Epithelial cell of esophagus (primary cell): ENCODE data around the gene GRM7.

Experiments
- DNase-seq: peaks from one replicate; pipeline ENCODE4 v3.0.0; 2010; ENCODE audit warnings: low read depth
- H3K4me3 ChIP-seq: 2 replicates; pipeline ENCODE4 v1.5.1; 2011; ENCODE audit warnings: mild to moderate bottlenecking, low read length, control low read depth
- TF ChIP-seq, protein P1 (sequence below): IDR thresholded peaks from 2 replicates; pipeline ENCODE4 v1.5.1; 2011; ENCODE audit warnings: low read depth, mild to moderate bottlenecking, low read length, control low read depth, inconsistent platforms; ENCODE audit not compliant: insufficient read depth; ENCODE audit errors: missing control alignments

Gene GRM7

DNA sequence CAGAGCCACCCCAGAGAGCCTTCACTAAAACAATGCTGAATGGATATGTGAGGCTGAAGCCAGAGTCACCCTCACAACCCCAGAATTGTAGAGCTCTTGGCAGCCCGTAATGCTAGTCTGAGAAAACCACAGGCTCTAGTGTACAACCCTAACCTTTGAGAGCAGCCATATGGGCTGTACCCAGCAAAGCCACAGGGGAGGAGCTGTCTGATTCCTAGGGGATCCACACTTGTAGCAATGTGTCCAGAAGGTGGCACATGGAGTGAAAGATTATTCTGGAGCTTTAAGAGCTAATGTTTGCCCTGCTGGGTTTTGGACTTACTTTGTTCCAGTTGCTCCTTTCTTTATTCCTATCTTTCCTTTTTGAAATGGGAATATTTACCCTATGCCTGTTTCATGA lies 626.8 kb downstream of the GRM7 start:
- no peak overlapping the region for H3K4me3 ChIP-seq
- TF ChIP-seq, protein P1, sequence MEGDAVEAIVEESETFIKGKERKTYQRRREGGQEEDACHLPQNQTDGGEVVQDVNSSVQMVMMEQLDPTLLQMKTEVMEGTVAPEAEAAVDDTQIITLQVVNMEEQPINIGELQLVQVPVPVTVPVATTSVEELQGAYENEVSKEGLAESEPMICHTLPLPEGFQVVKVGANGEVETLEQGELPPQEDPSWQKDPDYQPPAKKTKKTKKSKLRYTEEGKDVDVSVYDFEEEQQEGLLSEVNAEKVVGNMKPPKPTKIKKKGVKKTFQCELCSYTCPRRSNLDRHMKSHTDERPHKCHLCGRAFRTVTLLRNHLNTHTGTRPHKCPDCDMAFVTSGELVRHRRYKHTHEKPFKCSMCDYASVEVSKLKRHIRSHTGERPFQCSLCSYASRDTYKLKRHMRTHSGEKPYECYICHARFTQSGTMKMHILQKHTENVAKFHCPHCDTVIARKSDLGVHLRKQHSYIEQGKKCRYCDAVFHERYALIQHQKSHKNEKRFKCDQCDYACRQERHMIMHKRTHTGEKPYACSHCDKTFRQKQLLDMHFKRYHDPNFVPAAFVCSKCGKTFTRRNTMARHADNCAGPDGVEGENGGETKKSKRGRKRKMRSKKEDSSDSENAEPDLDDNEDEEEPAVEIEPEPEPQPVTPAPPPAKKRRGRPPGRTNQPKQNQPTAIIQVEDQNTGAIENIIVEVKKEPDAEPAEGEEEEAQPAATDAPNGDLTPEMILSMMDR = no peak
- no peak for DNase-seq

DNA sequence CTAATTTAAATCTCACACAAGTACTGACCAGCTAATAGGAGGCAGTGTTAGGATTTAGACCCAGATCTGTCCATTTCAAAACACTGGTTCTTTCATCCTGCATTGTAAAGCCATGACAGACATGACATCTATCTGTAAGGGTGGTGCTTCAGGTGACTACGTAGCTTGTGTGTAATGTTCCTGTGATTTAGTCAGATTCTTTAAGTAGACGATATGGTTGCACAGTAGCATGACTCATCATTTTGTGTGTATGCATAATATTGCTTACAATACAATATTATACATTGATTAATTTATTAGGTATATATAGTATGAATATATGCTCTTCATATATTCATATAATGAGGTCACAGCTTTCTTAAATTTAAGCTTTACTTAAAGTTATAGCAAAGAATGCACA lies 628.5 kb downstream of the GRM7 start:
- TF ChIP-seq, protein P1 = no peak
- H3K4me3 ChIP-seq = no peak overlapping the region
- peak; percentile 79 for DNase-seq

DNA sequence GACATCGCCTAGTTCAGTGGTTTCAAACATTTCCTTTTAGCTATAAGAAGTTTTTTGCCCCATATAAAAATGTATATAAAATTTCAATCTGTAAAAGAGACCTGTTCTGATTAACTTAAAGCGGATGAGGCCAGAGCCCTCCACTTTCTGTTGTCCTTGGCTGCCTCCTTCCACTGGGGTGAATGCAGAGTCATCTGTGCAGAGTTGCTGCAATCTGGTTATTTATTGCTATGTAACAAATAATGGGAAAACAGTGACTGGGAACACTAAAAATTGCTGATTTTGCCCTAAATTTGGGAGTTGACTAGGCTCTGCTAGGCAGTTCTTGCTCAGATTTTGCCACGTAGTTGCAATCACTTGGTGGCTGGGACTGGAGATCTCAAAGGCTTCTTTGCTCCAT lies 637.8 kb downstream of the GRM7 start:
- TF ChIP-seq, protein P1 = no peak
- H3K4me3 ChIP-seq = no peak overlapping the region
- DNase-seq = no peak

DNA sequence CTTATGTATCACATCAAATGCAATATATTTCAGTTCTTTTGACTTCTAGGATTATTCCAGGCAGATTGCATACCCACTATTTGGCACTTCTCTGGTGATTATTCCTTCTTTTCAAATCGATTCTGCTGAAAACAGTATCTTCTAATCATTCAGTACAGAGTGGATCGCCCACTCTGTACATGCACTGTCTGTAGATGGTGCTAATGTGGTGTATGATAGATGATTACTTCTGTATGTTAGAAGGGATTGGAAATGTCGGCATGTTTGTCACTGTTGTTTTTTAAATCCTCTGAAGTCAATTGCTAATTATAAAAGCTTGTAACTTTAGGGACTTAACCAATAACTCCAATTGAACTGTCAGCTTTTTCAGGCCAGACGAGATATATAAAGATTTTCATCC lies 642.5 kb downstream of the GRM7 start:
- TF ChIP-seq, protein P1 = no peak
- DNase-seq = no peak
- H3K4me3 ChIP-seq = no peak overlapping the region

DNA sequence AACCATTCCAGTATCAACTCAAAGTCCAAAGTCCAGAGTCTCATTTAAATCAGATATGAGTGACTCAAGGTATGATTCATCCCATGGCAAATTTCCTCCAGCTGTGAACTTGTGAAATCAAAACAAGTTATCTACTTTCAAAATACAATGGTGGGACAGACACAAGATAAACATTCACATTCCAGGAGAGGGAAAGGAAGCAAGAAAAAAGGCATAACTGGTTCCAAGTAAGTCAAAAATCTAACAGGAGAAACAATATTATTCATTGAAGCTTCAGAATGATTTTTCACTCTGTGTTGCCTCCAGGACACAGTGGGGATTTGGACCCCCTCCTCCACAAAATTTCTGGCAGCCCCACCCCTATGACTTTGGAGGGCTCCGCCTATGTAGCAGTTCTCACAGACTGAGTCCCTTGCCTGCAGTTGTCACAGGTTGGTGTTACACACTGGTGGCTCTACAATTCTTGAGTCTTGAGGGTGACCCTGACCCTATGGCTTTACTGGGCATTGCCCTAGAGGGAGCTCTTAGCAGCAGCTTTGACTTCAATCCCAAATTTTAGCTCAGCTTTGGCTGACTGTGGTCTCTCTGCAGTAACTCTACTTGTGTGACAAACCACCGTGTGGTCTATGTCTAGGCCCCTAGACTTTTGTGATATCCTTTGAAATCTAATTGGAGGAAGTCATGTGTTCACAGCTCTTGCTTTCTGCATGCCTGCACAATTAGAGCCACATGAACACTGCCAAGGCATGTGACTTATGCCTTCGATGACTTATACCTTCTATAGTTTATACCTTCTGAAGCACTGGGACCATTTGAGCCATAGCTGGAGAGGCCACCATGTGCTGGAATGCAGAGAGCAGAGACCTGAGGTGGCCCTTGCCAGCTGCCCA lies 644.2 kb downstream of the GRM7 start:
- TF ChIP-seq, protein P1 = no peak
- peak; percentile 93 for DNase-seq
- no peak overlapping the region for H3K4me3 ChIP-seq

DNA sequence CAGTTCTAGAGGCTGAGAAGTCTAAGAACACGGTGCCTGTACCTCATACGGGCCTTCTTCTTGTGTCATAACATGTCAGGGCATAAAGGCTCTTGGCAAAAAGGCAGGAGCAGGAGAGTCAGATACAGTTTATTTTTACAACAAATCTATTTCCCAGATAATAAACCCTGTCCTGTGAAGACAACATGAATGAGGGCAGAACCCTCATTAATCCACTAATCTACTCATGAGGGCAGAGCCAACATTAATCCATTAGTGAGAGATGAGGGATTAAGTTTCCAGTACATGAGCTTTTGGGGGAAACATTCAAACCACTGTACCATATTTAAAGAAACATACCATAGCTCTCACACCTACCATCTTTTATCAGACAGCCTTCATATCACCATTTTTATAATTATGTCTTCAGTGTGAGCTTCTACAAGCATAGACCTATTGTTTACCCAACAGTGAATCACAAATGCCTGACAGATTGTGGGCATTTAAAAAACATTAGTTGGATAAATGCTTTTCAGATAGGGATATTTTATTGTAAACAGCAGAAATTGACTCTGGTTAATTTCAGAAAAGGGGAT lies 645.8 kb downstream of the GRM7 start:
- peak; percentile 49 for DNase-seq
- TF ChIP-seq, protein P1 = no peak
- H3K4me3 ChIP-seq = no peak overlapping the region

DNA sequence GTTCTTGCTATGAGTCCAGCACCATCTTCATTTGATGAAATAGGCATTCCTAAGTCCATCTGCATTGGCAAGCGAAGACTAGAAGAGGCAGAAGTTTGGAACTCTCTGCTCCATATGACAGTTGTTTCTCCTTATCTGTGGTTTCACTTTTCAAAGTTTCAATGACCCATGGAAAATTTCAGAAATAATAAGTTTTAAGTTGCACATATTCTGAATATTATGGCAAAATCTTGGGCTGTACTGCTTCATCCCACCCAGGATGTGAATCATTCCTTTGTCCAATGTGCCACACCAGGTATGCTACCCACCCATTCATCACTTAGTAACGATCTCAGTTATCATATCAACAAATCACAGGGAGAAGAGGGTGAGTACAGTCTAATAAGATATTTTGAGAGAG lies 647.9 kb downstream of the GRM7 start:
- TF ChIP-seq, protein P1 = no peak
- no peak overlapping the region for H3K4me3 ChIP-seq
- peak; percentile 53 for DNase-seq
